A549 (cell line): ENCODE results near the gene SPRR1A.
"Not testable (repeated sequence)": the region's sequence is repeated elsewhere in the genome, so short reads cannot be mapped to it uniquely, and the experiment has no call there.

ENCODE experiments used
- BHLHE40 ChIP-seq: IDR thresholded peaks from 2 replicates; pipeline ENCODE4 v1.6.1; 2012; ENCODE audit warnings: low read depth, low read length, inconsistent platforms
- CTCF ChIP-seq: fragments of >200 bp; sonication (Bioruptor Twin); formaldehyde crosslinking; IDR thresholded peaks from 3 replicates; pipeline ENCODE4 v1.5.1; 2016
- KDM1A ChIP-seq: fragments of 200-600 bp; sonication (generic); IDR thresholded peaks from 2 replicates; pipeline ENCODE4 v1.6.1; 2016; ENCODE audit warnings: low read depth, mild to moderate bottlenecking
- NFE2L2 ChIP-seq: fragments of 150-350 bp; conservative IDR thresholded peaks from 2 replicates; pipeline ENCODE4 v1.6.1; 2014; ENCODE audit warnings: low read length
- RCOR1 ChIP-seq: fragments of 150-350 bp; IDR thresholded peaks from 2 replicates; pipeline ENCODE4 v1.6.1; 2014; ENCODE audit warnings: antibody characterized with exemption, low read length, low read depth
- ZFP36 ChIP-seq: fragments of 450-650 bp; IDR thresholded peaks from 2 replicates; pipeline ENCODE4 v1.6.1; 2014; ENCODE audit warnings: borderline replicate concordance; ENCODE audit not compliant: partially characterized antibody
- TF ChIP-seq, protein P1 (sequence below): fragments of 450-650 bp; IDR thresholded peaks from 2 replicates; pipeline ENCODE4 v1.6.1; 2014; ENCODE audit warnings: antibody characterized with exemption

- TF ChIP-seq RCOR1, CTCF, NFE2L2, ZFP36, BHLHE40, KDM1A: not testable (repeated sequence)
- TF ChIP-seq, protein P1, sequence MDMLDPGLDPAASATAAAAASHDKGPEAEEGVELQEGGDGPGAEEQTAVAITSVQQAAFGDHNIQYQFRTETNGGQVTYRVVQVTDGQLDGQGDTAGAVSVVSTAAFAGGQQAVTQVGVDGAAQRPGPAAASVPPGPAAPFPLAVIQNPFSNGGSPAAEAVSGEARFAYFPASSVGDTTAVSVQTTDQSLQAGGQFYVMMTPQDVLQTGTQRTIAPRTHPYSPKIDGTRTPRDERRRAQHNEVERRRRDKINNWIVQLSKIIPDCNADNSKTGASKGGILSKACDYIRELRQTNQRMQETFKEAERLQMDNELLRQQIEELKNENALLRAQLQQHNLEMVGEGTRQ = not testable (repeated sequence)
These were observed 38.5 kb downstream of the SPRR1A start for GRCh38 chr1:153022340-153022739.
